ENCODE results near the gene GTSF1L. TPM values are rescaled to one million over a fixed set of nuclear protein-coding genes. Genes with fewer than 3 reads are reported as not detected.

The GTSF1L gene
- total RNA-seq, 1 experiment from 2014 or later: not detected

- H3K4me1 Mint-ChIP-seq: peaks cover 8% of the 10 kb centered on the region
- no peak for TF ChIP-seq IRF2 (CRISPR knock-in tag; IDR thresholded peaks at IDR 0.05; ENCODE audit: borderline replicate concordance, low read depth)
- TF ChIP-seq GTF2I (CRISPR knock-in tag; conservative IDR thresholded peaks at IDR 0.05): no peak
- TF ChIP-seq, protein P1, sequence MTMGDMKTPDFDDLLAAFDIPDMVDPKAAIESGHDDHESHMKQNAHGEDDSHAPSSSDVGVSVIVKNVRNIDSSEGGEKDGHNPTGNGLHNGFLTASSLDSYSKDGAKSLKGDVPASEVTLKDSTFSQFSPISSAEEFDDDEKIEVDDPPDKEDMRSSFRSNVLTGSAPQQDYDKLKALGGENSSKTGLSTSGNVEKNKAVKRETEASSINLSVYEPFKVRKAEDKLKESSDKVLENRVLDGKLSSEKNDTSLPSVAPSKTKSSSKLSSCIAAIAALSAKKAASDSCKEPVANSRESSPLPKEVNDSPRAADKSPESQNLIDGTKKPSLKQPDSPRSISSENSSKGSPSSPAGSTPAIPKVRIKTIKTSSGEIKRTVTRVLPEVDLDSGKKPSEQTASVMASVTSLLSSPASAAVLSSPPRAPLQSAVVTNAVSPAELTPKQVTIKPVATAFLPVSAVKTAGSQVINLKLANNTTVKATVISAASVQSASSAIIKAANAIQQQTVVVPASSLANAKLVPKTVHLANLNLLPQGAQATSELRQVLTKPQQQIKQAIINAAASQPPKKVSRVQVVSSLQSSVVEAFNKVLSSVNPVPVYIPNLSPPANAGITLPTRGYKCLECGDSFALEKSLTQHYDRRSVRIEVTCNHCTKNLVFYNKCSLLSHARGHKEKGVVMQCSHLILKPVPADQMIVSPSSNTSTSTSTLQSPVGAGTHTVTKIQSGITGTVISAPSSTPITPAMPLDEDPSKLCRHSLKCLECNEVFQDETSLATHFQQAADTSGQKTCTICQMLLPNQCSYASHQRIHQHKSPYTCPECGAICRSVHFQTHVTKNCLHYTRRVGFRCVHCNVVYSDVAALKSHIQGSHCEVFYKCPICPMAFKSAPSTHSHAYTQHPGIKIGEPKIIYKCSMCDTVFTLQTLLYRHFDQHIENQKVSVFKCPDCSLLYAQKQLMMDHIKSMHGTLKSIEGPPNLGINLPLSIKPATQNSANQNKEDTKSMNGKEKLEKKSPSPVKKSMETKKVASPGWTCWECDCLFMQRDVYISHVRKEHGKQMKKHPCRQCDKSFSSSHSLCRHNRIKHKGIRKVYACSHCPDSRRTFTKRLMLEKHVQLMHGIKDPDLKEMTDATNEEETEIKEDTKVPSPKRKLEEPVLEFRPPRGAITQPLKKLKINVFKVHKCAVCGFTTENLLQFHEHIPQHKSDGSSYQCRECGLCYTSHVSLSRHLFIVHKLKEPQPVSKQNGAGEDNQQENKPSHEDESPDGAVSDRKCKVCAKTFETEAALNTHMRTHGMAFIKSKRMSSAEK (CRISPR knock-in tag; IDR thresholded peaks at IDR 0.05; ENCODE audit: borderline replicate concordance): no peak
- TF ChIP-seq, protein P2, sequence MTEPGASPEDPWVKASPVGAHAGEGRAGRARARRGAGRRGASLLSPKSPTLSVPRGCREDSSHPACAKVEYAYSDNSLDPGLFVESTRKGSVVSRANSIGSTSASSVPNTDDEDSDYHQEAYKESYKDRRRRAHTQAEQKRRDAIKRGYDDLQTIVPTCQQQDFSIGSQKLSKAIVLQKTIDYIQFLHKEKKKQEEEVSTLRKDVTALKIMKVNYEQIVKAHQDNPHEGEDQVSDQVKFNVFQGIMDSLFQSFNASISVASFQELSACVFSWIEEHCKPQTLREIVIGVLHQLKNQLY (CRISPR knock-in tag; IDR thresholded peaks at IDR 0.05): no peak
- TF ChIP-seq, protein P3, sequence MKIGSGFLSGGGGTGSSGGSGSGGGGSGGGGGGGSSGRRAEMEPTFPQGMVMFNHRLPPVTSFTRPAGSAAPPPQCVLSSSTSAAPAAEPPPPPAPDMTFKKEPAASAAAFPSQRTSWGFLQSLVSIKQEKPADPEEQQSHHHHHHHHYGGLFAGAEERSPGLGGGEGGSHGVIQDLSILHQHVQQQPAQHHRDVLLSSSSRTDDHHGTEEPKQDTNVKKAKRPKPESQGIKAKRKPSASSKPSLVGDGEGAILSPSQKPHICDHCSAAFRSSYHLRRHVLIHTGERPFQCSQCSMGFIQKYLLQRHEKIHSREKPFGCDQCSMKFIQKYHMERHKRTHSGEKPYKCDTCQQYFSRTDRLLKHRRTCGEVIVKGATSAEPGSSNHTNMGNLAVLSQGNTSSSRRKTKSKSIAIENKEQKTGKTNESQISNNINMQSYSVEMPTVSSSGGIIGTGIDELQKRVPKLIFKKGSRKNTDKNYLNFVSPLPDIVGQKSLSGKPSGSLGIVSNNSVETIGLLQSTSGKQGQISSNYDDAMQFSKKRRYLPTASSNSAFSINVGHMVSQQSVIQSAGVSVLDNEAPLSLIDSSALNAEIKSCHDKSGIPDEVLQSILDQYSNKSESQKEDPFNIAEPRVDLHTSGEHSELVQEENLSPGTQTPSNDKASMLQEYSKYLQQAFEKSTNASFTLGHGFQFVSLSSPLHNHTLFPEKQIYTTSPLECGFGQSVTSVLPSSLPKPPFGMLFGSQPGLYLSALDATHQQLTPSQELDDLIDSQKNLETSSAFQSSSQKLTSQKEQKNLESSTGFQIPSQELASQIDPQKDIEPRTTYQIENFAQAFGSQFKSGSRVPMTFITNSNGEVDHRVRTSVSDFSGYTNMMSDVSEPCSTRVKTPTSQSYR (CRISPR knock-in tag; IDR thresholded peaks at IDR 0.05): no peak
- no peak for TF ChIP-seq ZNF121 (CRISPR knock-in tag; IDR thresholded peaks at IDR 0.05)
- TF ChIP-seq E2F1 (CRISPR knock-in tag; IDR thresholded peaks at IDR 0.05): no peak
- TF ChIP-seq, protein P4, sequence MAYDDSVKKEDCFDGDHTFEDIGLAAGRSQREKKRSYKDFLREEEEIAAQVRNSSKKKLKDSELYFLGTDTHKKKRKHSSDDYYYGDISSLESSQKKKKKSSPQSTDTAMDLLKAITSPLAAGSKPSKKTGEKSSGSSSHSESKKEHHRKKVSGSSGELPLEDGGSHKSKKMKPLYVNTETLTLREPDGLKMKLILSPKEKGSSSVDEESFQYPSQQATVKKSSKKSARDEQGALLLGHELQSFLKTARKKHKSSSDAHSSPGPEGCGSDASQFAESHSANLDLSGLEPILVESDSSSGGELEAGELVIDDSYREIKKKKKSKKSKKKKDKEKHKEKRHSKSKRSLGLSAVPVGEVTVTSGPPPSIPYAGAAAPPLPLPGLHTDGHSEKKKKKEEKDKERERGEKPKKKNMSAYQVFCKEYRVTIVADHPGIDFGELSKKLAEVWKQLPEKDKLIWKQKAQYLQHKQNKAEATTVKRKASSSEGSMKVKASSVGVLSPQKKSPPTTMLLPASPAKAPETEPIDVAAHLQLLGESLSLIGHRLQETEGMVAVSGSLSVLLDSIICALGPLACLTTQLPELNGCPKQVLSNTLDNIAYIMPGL (CRISPR knock-in tag; IDR thresholded peaks at IDR 0.05): no peak
- TF ChIP-seq ZNF317 (CRISPR knock-in tag; IDR thresholded peaks at IDR 0.05; ENCODE audit: borderline replicate concordance, low read depth): no peak
- TF ChIP-seq ZBTB43 (CRISPR knock-in tag; IDR thresholded peaks at IDR 0.05): no peak
- TF ChIP-seq SMAD4 (CRISPR knock-in tag; IDR thresholded peaks at IDR 0.05): no peak
- no peak for TF ChIP-seq NR1H2 (CRISPR knock-in tag; IDR thresholded peaks at IDR 0.05)
- POLR2A ChIA-PET: no interaction called here
- no peaks in the 10 kb centered on the region for H3K27me3 Mint-ChIP-seq (ENCODE audit: low read depth)
- ATAC-seq (peak; percentile 43; the same call in 1 of the 2 replicates), DNase-seq (ENCODE audit: low spot score) (no peak)
- no peak overlapping the region for H3K4me3 Mint-ChIP-seq
- H3K36me3 Mint-ChIP-seq: no peaks in the 10 kb centered on the region
- CTCF ChIA-PET: interaction anchor here (0.8 kb wide), 1 partner anchor 651 kb away, joined by 5 read pairs; no protein-coding TSS in a partner anchor
- H3K27ac Mint-ChIP-seq: no peak overlapping the region
- H3K9me3 Mint-ChIP-seq: peaks cover 4% of the 10 kb centered on the region; the same call in 1 of the 2 replicates
These were observed 17.4 kb upstream of the GTSF1L start for GRCh38 chr20:43744151-43744611.

GRCh38 chr20:43740642-43741041, 13.8 kb upstream of the GTSF1L start:
- ATAC-seq (no peak), DNase-seq (ENCODE audit: low spot score) (no peak)
- H3K27ac Mint-ChIP-seq: no peak overlapping the region
- H3K4me3 Mint-ChIP-seq: no peak overlapping the region
- ChIA-PET POLR2A (no interaction called here), CTCF (no interaction called here)
- H3K4me1 Mint-ChIP-seq: 0 out of 2 replicates have a peak, but pooled peaks cover 3% of the 10 kb centered on the region
- H3K27me3 Mint-ChIP-seq (ENCODE audit: low read depth): no peaks in the 10 kb centered on the region; the same call in 1 of the 2 replicates
- peaks cover 4% of the 10 kb centered on the region; the same call in 1 of the 2 replicates for H3K9me3 Mint-ChIP-seq
- H3K36me3 Mint-ChIP-seq: no peaks in the 10 kb centered on the region
- TF ChIP-seq PREB (CRISPR knock-in tag; IDR thresholded peaks at IDR 0.05; ENCODE audit: borderline replicate concordance): no peak
- no peak for TF ChIP-seq OVOL2 (CRISPR knock-in tag; IDR thresholded peaks at IDR 0.05; ENCODE audit: borderline replicate concordance)
- TF ChIP-seq, protein P5, sequence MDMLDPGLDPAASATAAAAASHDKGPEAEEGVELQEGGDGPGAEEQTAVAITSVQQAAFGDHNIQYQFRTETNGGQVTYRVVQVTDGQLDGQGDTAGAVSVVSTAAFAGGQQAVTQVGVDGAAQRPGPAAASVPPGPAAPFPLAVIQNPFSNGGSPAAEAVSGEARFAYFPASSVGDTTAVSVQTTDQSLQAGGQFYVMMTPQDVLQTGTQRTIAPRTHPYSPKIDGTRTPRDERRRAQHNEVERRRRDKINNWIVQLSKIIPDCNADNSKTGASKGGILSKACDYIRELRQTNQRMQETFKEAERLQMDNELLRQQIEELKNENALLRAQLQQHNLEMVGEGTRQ (CRISPR knock-in tag; IDR thresholded peaks at IDR 0.05): no peak
- no peak for TF ChIP-seq KAT7 (CRISPR knock-in tag; IDR thresholded peaks at IDR 0.05; ENCODE audit: borderline replicate concordance)
- TF ChIP-seq SMAD3 (CRISPR knock-in tag; IDR thresholded peaks at IDR 0.05; ENCODE audit: borderline replicate concordance): no peak
- TF ChIP-seq, protein P6, sequence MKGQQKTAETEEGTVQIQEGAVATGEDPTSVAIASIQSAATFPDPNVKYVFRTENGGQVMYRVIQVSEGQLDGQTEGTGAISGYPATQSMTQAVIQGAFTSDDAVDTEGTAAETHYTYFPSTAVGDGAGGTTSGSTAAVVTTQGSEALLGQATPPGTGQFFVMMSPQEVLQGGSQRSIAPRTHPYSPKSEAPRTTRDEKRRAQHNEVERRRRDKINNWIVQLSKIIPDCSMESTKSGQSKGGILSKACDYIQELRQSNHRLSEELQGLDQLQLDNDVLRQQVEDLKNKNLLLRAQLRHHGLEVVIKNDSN (CRISPR knock-in tag; IDR thresholded peaks at IDR 0.05): no peak
